NT2/D1 (cell line): ENCODE data around the gene OPTC.

Experiments
- SUZ12 ChIP-seq: IDR thresholded peaks from 2 replicates; pipeline ENCODE4 v1.6.1; 2011; ENCODE audit not compliant: insufficient read length, insufficient read depth; ENCODE audit errors: extremely low read depth
- YY1 ChIP-seq: IDR thresholded peaks from 2 replicates; pipeline ENCODE4 v1.6.1; 2011; ENCODE audit not compliant: insufficient read length, insufficient read depth
- ZNF274 ChIP-seq: IDR thresholded peaks from 2 replicates; pipeline ENCODE4 v1.6.1; 2011; ENCODE audit warnings: mild to moderate bottlenecking, low read depth, low read length

DNA sequence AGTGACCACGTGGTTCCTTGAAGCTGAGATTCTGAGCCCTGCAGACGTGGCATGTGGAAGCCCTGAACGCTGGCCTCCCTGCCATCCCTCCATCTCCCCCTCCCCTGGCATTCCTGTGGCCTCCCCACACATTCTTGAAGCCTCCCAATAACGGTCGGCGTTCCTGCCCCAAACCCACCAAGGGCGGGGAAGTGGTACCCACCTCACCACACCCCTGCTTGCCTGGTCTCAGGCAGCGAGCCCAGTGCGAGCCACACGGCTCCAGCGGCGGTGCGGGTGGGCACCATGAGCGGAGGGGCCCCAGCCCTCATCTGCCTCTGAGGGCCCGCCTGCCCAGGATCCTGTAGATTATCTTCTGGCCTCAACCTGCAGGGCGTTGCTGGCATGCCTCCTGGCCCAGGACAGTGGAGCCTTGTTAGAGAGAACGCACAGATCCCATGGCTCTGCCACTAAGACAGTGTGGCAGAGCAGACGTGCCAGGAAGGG is 38.9 kb upstream of the OPTC start:
- TF ChIP-seq ZNF274 (no peak), YY1 (no peak), SUZ12 (no peak)
